Dendritic cell treated with granulocyte-macrophage colony-stimulating factor and Interleukin-4, amounts not matched to agents 40 ng/mL and 50 ng/mL, for 4 days (primary cell): ENCODE data around the gene GPATCH2.
"Not testable (repeated sequence)": the region's sequence is repeated elsewhere in the genome, so short reads cannot be mapped to it uniquely, and the experiment has no call there.

Source experiments
- H3K27ac Mint-ChIP-seq: one replicate; pipeline ENCODE4 v1.8.0; 2022; ENCODE audit warnings: mild to moderate bottlenecking, mixed read lengths
- H3K27me3 Mint-ChIP-seq: one replicate; pipeline ENCODE4 v1.8.0; 2022; ENCODE audit warnings: mild to moderate bottlenecking, mixed read lengths
- H3K36me3 Mint-ChIP-seq: one replicate; pipeline ENCODE4 v1.8.0; 2022; ENCODE audit warnings: low read depth, mixed read lengths
- H3K4me1 Mint-ChIP-seq: one replicate; pipeline ENCODE4 v1.8.0; 2022; ENCODE audit warnings: low read depth, mixed read lengths
- H3K4me3 Mint-ChIP-seq: one replicate; pipeline ENCODE4 v1.8.0; 2022; ENCODE audit warnings: mild to moderate bottlenecking, moderate library complexity, mixed read lengths
- H3K9me3 Mint-ChIP-seq: one replicate; pipeline ENCODE4 v1.8.0; 2022; ENCODE audit warnings: mixed read lengths
- intact Hi-C: fragments of 100-400 bp; cut with micrococcal nuclease; formaldehyde crosslinking; loops from one replicate; pipeline ENCODE4 v1.15.0; 2022

The GPATCH2 gene

DNA sequence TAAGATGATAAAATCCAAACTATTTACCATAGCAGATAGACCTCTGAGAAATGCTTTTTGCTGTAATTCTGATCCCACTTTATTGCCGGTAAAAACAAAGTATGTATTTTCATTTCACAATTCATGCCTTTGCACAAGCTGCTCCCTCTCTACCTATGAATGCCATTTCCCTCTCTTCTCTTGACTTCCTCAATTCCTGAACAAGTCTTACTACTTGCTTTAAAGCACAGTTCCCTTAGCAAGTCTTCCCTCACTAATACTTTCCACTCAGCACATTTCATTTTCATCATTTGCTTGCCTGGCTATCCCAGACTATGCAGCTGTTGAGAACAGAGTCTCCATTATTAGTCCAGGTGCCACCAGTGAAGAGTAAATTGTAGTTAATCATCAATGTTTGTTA is 13.8 kb downstream of the GPATCH2 start:
- Mint-ChIP-seq H3K27ac (no peak overlapping the region), H3K4me3 (no peak overlapping the region), H3K4me1 (peaks cover 14% of the 10 kb centered on the region), H3K27me3 (no peaks in the 10 kb centered on the region), H3K9me3 (no peaks in the 10 kb centered on the region), H3K36me3 (peaks cover 32% of the 10 kb centered on the region)
- intact Hi-C loops = loop anchor here (5.0 kb wide), 1 partner anchor 60 kb away; no protein-coding TSS in a partner anchor

- Mint-ChIP-seq H3K4me1 (peaks cover 14% of the 10 kb centered on the region), H3K9me3 (no peaks in the 10 kb centered on the region), H3K36me3 (peaks cover 38% of the 10 kb centered on the region), H3K4me3 (no peak overlapping the region), H3K27me3 (no peaks in the 10 kb centered on the region), H3K27ac (no peak overlapping the region)
- intact Hi-C loops = no loop called here
Measured at GRCh38 chr1:217614200-217614712, 16.6 kb downstream of the GPATCH2 start.

- Mint-ChIP-seq H3K4me1 (no peaks in the 10 kb centered on the region), H3K4me3 (no peak overlapping the region), H3K9me3 (no peaks in the 10 kb centered on the region), H3K36me3 (peaks cover 22% of the 10 kb centered on the region), H3K27me3 (no peaks in the 10 kb centered on the region), H3K27ac (no peak overlapping the region)
- intact Hi-C loops = no loop called here
Measured at GRCh38 chr1:217605390-217605789, 25.5 kb downstream of the GPATCH2 start.

- Mint-ChIP-seq H3K4me3 (no peak overlapping the region), H3K27ac (no peak overlapping the region), H3K27me3 (no peaks in the 10 kb centered on the region), H3K36me3 (peaks cover 15% of the 10 kb centered on the region), H3K4me1 (no peaks in the 10 kb centered on the region), H3K9me3 (no peaks in the 10 kb centered on the region)
- intact Hi-C loops = no loop called here
Measured at GRCh38 chr1:217602380-217602779, 28.5 kb downstream of the GPATCH2 start.

- Mint-ChIP-seq H3K27me3 (no peaks in the 10 kb centered on the region), H3K27ac (no peak overlapping the region), H3K4me1 (peaks cover 6% of the 10 kb centered on the region), H3K4me3 (no peak overlapping the region), H3K36me3 (peaks cover 8% of the 10 kb centered on the region), H3K9me3 (no peaks in the 10 kb centered on the region)
- intact Hi-C loops = loop anchor here (10.0 kb wide), 1 partner anchor 146 kb away; no protein-coding TSS in a partner anchor
Measured at GRCh38 chr1:217599154-217599553, 31.7 kb downstream of the GPATCH2 start.

DNA sequence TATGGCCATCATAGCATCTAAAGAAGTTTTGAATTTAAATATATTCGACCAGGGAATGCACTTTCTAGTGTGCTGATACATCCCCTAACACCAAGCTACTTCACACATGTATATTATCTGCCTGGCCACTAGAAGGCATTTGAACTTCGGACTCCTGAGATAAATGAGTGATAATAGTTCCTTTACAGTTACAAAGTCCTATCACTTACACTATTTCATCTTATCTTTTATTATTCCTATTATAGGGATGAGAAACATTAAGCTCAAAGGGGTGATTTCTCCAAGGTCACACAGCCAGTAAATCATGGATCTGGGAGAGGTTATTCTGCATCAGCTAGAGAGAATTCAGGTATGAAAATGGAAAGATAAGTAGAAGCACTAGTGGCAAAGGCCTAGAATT is 40.3 kb downstream of the GPATCH2 start:
- Mint-ChIP-seq H3K4me3 (no peak overlapping the region), H3K27me3 (no peaks in the 10 kb centered on the region), H3K4me1 (peaks cover 6% of the 10 kb centered on the region), H3K27ac (no peak overlapping the region), H3K9me3 (no peaks in the 10 kb centered on the region), H3K36me3 (no peaks in the 10 kb centered on the region)
- intact Hi-C loops = loop anchor here (10.0 kb wide), 1 partner anchor 154 kb away; no protein-coding TSS in a partner anchor

GRCh38 chr1:217586586-217586985 is 44.3 kb downstream of the GPATCH2 start:
- no peaks in the 10 kb centered on the region for H3K27me3 Mint-ChIP-seq
- no peaks in the 10 kb centered on the region for H3K4me1 Mint-ChIP-seq
- peaks cover 27% of the 10 kb centered on the region for H3K36me3 Mint-ChIP-seq
- H3K4me3 Mint-ChIP-seq = no peak overlapping the region
- no peak overlapping the region for H3K27ac Mint-ChIP-seq
- no peaks in the 10 kb centered on the region for H3K9me3 Mint-ChIP-seq
- intact Hi-C loops = no loop called here

- peaks cover 28% of the 10 kb centered on the region for H3K36me3 Mint-ChIP-seq
- no peaks in the 10 kb centered on the region for H3K4me1 Mint-ChIP-seq
- intact Hi-C loops = no loop called here
- no peaks in the 10 kb centered on the region for H3K27me3 Mint-ChIP-seq
- H3K4me3 Mint-ChIP-seq = no peak overlapping the region
- no peak overlapping the region for H3K27ac Mint-ChIP-seq
- no peaks in the 10 kb centered on the region for H3K9me3 Mint-ChIP-seq
Measured at GRCh38 chr1:217585577-217585976, 45.3 kb downstream of the GPATCH2 start.

DNA sequence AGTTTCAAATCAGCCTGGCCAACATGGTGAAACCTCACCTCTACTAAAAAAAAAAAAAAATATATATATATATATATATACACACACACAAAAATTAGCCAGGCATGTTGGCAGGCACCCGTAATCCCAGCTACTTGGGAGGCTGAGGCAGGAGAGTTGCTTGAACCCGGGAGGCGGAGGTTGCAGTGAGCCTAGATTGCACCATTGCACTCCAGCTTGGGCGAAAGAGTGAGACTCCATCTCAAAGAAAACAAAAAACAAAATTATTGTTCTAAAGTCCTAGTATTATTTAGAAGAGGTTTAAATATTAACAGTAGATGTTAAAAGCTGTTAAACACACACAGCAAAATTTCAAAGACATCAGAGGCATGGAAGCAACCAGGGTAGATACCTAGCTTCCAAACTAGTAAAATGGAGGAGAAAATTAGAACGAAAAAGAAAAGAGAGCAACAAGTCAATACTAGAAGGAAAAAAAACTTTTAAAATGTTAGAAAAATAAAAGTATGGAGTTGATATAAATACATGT is 46.5 kb downstream of the GPATCH2 start:
- H3K4me3 Mint-ChIP-seq, H3K27ac Mint-ChIP-seq, H3K4me1 Mint-ChIP-seq, H3K27me3 Mint-ChIP-seq, intact Hi-C loops, H3K9me3 Mint-ChIP-seq: not testable (repeated sequence)
- peaks cover 28% of the 10 kb centered on the region for H3K36me3 Mint-ChIP-seq

GRCh38 chr1:217577336-217577735 is 53.6 kb downstream of the GPATCH2 start:
- no peaks in the 10 kb centered on the region for H3K27me3 Mint-ChIP-seq

GRCh38 chr1:217574265-217574949 is 56.5 kb downstream of the GPATCH2 start:
- no peaks in the 10 kb centered on the region for H3K27me3 Mint-ChIP-seq
- H3K9me3 Mint-ChIP-seq = no peaks in the 10 kb centered on the region
- H3K36me3 Mint-ChIP-seq = no peaks in the 10 kb centered on the region
- H3K4me1 Mint-ChIP-seq = no peaks in the 10 kb centered on the region
- H3K4me3 Mint-ChIP-seq = no peak overlapping the region
- no peak overlapping the region for H3K27ac Mint-ChIP-seq
- intact Hi-C loops = no loop called here

More at GRCh38 chr1:217577336-217577735, 53.6 kb downstream of the GPATCH2 start:
- Mint-ChIP-seq H3K4me3 (no peak overlapping the region), H3K9me3 (no peaks in the 10 kb centered on the region), H3K27ac (no peak overlapping the region), H3K4me1 (no peaks in the 10 kb centered on the region), H3K36me3 (peaks cover 6% of the 10 kb centered on the region)
- intact Hi-C loops = no loop called here

GRCh38 chr1:217569021-217569420 is 61.9 kb downstream of the GPATCH2 start:
- H3K4me3 Mint-ChIP-seq = no peak overlapping the region
- no peaks in the 10 kb centered on the region for H3K27me3 Mint-ChIP-seq
- no peaks in the 10 kb centered on the region for H3K9me3 Mint-ChIP-seq
- intact Hi-C loops = no loop called here
- no peaks in the 10 kb centered on the region for H3K36me3 Mint-ChIP-seq
- no peaks in the 10 kb centered on the region for H3K4me1 Mint-ChIP-seq
- no peak overlapping the region for H3K27ac Mint-ChIP-seq

DNA sequence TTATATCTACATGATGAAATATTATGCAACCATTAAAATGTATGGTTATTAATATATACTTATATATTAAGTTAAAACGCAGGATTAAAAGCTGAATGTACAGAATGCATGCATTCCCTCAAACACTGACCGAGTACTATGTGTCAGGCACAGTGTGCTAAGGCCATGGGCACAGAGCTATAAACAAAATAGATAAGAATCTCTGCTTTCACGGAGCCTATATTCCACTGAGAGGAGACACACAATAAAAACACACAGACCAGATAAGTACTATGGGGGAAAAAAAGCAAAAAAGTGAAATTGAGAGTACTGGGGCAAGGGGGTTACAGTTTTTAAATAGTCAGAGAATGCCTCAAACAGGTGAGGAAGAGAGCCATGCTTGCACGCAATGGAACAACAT is 62.7 kb downstream of the GPATCH2 start:
- no peaks in the 10 kb centered on the region for H3K4me1 Mint-ChIP-seq
- no peaks in the 10 kb centered on the region for H3K27me3 Mint-ChIP-seq
- no peaks in the 10 kb centered on the region for H3K9me3 Mint-ChIP-seq
- no peak overlapping the region for H3K27ac Mint-ChIP-seq
- H3K36me3 Mint-ChIP-seq = no peaks in the 10 kb centered on the region
- intact Hi-C loops = no loop called here
- no peak overlapping the region for H3K4me3 Mint-ChIP-seq

- no peaks in the 10 kb centered on the region for H3K9me3 Mint-ChIP-seq
- H3K4me3 Mint-ChIP-seq = no peak overlapping the region
- no peak overlapping the region for H3K27ac Mint-ChIP-seq
- H3K4me1 Mint-ChIP-seq = no peaks in the 10 kb centered on the region
- no peaks in the 10 kb centered on the region for H3K36me3 Mint-ChIP-seq
- intact Hi-C loops = no loop called here
- H3K27me3 Mint-ChIP-seq = no peaks in the 10 kb centered on the region
Measured at GRCh38 chr1:217564833-217565232, 66.1 kb downstream of the GPATCH2 start.

- no peaks in the 10 kb centered on the region for H3K9me3 Mint-ChIP-seq
- H3K4me3 Mint-ChIP-seq = no peak overlapping the region
- H3K4me1 Mint-ChIP-seq = no peaks in the 10 kb centered on the region
- intact Hi-C loops = no loop called here
- no peaks in the 10 kb centered on the region for H3K36me3 Mint-ChIP-seq
- no peaks in the 10 kb centered on the region for H3K27me3 Mint-ChIP-seq
- no peak overlapping the region for H3K27ac Mint-ChIP-seq
Measured at GRCh38 chr1:217564207-217564606, 66.7 kb downstream of the GPATCH2 start.
